Stimulated activated CD4-positive, alpha-beta T cell treated with anti-CD3 and anti-CD28 coated beads, Interleukin-12 subunit alpha, Interleukin-12 subunit beta, amount 100 ng/mL, for 48 hours (primary cell): ENCODE measurements around the gene GKN1.

Experiments used
- DNase-seq, 3 donors: peaks; one replicate each; pipeline ENCODE4 v3.0.0-alpha.2; 2020; ENCODE audit warnings: low read depth in 2 of 3, low spot score in 1 of 3

Gene GKN1

DNA sequence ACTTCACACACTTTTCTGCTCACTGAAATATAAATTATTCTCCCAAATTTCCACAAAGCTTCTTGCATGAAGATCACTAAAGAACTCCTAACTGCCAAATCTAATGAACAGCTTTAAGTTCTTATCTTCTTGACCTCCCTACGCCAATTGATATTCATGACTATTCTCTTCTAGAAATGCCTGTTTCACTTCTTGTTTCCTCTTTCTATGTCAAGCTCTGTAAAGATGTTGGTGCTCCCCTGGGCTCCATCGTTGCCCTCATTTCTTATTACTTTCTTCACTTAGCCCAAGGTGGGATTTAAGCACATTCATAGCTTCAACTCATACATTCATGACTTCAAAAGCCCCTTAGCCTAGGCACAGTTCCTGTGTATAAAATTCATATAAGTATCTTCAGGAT is 29.3 kb downstream of the GKN1 start:
- no peak for DNase-seq

DNA sequence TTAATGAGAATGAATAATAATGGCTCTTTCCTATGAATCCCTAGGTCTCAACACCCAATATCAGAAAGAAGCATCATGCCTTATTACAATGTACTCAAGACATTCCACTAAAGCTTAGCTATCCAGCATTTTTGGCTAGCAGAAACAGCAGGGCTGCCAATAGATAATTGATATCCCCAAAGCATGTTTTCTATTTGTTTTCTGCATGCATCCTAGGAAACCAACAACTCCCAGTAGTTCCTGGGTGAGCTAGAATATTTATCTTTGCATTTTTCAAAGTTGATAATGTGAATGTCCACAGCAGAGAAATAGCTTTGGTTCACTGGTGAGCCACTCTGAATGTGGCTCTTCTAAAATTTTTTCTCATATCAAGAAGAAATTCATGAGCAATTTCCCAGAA is 32.7 kb downstream of the GKN1 start:
- DNase-seq = no peak

DNA sequence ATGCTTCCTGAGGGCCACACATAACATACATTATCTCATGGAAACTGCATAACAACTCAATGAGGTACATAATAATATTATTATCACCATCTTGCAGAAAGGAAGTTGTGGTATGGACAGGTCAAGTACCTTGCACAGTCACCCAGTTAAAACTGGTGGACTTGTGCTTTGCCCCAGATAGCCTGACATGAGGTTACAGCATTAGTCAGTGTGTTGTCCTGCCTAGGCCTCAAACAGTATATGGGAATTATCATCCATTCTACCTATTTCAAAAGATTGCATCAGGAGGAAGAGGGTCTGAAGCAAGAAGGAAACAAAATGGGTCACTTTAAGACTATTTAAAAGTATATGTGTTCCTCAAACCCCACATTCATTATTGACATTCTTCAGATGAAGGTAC is 33.2 kb downstream of the GKN1 start:
- no peak for DNase-seq

DNA sequence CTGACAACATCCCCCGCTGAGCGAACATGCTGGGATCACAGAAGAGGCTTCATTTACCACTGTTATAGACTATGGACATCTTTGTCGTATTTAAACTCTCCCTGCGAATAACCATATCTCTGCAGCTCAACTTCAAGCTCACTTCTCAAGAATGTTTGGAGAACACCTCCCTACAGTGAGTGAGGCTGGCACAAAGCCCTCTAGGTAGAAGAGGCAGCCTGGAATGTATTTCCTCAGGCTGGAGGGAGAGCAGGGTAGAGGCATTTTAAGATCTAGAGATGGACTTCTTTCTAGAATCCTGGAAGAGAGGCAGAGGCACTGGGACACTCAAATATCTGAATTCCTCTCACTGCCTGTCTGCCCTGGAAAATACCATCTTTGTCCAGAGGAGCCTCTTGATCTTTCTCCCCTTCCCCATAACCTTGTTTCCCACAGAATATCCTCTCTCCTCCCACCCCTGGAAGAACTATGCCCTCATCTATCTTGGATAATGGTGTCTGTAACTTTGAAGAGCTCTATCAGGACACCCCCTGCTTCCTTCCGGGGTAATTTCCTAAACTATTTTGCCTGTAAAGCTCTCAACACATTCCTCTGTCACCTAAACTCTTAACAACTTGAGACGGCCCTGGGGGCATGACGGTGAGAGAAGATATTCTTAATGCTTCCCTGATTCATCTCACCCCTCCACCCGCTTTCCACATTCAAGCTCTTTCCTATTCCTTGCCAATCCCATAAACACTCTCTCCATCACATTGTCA is 36.2 kb downstream of the GKN1 start:
- no peak for DNase-seq

DNA sequence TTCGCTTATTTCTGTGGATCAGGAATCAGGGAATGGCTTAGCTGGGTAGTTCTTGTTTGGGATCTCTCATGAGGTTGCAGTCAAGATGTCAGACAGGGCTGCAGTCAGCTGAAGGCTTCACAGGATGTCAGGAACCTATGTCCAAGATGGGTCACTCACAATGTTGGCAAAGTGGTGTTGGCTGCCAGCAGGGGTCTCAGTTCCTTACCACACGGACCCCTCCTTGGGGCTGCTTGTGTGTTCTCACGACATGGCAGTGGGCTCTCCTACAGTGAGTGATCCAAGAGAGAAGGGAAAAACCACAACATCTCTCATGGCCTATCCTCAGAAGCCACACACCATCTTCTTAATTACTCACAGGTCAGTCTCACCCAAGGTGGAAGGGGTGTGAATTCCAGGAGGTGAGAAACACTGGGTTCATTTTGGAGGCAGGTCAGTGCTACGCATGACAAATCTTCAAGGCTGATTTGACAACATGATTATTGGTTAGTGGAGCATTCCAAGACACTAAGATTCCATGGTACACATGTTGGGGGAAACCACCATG is 37.2 kb downstream of the GKN1 start:
- DNase-seq = no peak

DNA sequence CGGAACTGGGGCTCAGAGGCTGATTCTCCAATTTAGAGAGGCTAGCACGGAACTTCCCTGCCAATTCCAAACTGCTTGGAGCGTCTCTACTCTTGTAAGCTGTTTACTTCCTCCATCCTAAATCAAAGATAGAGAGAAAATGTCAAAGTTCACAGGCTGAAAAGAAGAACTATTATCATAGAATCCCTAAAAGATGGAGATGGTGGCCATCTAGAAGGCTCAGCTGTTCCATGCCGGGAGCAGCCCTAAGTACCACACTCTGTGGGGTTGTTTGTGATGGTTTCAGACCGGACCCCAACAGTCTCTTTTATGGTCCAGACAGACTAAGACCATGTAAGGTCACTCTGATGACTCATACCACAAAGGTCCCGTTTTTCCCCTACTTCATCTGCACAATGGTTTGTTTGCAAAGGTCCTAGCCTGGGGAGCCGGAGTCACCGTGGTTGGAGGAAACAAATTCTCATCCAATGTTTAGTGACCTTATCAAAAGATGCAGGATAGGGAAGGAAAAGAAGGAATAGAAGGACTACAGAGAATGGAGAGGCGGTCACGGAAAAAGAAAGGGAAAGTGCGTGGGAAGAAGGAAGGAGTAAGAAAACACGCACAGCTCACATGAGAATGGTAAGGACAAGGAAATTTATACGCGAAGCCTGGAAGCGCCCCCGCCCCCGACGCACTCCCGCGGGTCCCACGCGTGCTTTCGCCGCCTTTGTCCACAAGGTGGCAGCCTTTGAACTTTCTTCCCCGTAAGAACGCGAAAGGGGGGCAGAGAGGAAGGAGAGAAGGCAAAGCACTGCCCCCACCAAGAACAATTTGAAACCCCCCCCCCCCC is 38.1 kb downstream of the GKN1 start:
- peak in 2 of 3 donors; percentile 13 to 29 for DNase-seq

DNA sequence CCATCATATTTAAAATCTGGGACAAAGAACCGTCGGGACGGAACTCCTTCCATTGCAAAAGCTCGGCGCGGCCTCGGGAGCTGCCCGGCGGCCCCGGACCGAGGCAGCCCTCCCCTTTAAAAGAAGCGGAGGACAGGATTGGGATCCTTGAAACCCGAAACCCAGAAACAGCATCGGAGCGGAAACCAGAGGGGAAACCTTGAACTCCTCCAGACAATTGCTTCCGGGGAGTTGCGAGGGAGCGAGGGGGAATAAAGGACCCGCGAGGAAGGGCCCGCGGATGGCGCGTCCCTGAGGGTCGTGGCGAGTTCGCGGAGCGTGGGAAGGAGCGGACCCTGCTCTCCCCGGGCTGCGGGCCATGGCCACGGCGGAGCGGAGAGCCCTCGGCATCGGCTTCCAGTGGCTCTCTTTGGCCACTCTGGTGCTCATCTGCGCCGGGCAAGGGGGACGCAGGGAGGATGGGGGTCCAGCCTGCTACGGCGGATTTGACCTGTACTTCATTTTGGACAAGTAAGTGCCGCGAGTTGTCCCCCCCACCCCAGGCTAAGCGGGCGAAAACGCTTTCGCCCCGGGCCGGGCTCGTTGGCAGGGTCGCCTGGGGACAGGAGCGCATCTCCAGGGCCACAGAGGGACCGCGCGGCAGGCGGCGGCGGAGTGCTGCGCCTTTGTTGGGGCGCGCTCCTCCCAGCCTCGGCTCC is 38.9 kb downstream of the GKN1 start, which contains the start of gene ANTXR1:
Gene ANTXR1, plus strand, starts transcription at position 38 of the 698 bp plus-strand sequence. Its CDS starts 321 bp downstream, at position 359.
- peak in 1 of 3 donors; percentile 8 for DNase-seq

DNA sequence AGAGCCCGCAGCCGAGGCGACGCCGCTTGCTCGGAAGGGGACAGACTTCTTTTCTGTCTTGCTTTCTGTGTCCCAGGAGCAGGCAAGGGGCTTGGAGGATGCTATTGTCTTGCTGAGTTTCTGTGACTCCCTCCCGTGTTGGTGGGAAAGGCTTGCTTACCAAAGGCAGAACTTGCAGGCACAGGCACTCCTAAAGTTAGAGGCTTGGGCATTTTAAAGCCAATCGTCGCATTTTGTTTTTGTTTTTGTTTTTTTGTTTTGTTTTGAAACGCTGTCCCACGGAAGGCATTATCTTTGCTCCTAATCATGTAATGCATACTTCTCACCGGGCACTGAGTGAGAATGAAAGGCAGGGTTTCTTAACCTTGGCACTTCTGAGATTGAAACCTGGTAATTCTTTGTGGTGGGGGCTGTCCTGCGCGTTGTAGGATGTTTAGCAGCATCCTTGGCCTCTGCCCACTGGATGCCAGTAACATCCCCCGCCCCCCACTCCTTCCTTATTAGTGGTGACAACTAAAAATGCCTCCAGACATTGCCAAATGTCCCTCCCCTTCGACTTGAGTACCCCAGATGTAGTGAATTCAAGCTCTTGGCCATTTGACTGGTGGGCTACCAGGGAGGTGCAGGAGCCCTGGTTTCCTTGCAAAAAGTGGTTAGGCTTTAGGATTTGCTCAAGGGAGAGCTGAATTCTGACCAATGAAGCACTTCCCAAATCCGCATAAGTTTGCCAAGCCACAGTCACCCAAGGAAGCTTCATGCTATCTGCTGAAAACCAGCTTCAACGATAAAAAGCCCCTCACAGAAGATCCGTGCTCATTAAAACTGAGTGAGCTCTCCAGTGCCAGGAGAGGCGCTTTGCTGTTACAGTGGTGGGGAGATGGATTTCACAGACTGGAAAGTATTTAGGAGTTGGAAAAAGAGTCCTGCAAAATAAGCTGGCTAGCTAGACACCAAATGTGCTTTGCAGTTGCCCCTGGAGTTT is 39.7 kb downstream of the GKN1 start:
- peak in 2 of 3 donors; percentile 3 to 6 for DNase-seq

DNA sequence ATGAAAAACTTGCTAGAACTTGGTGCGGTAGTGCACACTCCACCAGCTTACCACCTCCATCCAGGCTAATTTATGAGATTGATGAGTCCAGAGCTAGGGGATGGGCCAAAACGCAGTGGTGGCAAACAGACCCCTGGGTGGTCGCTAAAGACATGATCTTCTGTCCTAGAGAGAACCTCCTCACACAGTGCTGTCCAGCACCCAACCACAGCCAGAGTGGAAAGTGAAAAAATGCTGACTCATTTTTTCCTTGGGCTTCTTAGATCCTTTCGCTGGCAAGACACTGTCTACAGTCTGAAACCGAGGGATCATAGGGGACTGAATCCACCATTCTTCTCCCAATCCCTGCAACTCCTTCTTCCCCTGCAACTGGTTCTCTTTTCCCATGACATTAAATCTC is 42.6 kb downstream of the GKN1 start:
- DNase-seq = no peak

DNA sequence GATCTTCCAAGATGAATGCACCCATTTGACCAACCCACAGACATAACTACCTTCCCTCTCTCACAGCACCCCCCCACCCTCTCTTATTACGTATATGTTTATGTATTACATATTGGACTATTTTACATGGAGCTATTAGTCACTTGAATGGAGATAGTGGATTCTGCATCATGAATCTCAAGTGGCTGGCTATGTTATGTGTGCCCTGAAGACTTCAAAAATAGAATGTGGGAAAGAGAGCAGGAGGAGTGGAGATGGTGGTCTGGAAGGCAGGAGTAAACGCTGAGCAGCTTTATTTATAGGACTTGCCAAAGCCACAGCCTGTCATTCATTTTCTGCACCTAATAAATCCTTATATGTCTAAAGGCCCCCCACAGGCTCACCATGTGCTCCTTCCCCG is 43.4 kb downstream of the GKN1 start:
- DNase-seq = no peak

DNA sequence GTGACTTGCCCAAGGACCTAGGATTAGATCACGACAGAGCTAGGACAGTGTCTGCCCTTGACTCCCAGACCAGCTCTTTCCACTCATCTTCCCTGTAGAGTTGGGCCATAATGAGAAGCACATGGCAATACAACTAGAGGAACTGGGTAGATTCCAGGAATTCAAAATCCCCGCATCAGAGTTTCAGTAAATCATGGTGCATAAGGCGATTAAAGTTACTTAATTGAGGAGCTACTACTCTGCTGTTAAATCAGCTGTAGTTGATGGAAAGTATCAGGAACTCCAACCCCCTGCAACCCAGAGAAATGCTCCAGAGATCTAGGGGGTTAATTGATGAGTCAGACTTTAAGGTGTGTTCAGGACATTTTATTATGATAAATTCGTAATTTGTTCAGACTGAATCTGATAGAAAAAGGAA is 44.3 kb downstream of the GKN1 start:
- DNase-seq = no peak

DNA sequence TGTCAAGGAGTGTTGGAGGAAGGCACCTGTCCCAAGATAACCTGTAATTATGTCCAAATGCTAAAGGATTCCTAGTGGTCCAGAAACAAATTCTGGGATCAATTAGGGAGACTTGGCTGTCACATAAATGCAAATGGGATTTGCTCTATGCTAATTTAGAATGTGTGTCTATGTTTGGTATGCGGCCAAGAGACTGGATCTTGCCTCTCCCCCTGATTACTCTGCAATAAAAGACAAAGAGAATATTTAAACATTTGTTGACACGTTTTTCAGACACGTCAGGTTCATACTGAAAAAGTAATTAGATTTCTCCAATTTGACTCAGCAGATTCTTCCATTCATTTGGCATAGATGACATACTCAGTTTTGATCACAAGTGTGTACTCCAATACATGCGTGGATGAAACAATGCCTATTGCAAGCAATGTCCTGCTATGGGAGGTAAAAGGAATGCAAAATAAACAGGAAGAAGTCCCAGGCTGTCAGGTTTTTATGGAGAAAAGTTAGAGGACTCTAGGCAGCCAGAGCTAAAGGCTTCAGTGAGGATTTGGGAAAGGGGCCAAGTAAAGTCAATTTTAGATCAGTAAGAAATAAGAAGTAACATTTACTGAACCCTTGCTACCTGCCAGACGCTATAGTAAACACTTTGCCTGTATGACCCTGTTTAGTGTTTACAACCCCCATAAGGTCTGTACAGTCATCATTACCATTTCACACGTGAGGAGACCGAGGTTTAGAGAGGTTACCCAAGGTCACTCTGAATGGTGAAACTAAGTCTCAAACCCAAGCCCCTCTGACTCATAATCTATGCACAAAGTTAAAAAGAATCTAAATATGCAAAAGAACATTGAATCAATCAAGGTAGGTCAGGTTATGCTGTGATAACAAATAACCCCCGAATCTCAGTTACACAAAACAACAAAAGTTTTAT is 46.3 kb downstream of the GKN1 start:
- no peak for DNase-seq

DNA sequence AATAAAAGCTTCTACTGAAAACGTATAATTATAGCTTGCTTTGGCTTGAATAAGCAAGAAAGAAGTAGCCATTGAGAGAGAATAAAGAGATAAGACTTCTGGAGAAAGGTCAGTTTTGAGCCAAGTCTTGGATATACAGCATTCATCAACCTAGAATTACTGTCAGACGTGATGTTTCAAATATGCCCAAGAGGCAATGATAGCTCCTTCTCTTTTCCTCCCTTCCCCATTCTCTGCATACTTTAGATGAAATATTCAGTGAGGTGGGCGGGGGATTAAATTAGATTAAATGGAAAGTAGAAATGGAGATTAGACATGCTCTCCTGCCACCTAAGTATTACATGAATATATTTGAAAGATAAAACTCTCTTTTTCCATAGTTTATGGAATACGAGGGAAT is 47.3 kb downstream of the GKN1 start:
- no peak for DNase-seq

DNA sequence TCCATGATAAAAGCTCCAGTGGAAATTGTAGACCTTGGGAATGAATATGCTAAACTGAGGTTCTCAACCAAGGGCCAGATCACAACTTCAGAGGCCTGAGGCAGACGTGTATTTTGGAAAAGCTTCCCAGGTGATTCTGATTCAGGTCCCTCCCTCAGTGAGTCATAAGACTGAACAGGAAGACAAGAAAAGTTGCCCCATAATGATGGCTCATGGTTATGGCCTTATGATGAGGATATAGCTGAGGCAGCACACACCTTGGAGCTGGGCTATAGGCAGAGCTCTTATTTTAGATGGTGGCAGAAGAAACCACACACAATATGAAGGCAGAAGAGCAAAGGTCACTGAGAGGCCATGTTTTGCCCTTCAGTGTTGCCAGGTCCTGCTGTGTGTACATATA is 48.1 kb downstream of the GKN1 start:
- DNase-seq = no peak

DNA sequence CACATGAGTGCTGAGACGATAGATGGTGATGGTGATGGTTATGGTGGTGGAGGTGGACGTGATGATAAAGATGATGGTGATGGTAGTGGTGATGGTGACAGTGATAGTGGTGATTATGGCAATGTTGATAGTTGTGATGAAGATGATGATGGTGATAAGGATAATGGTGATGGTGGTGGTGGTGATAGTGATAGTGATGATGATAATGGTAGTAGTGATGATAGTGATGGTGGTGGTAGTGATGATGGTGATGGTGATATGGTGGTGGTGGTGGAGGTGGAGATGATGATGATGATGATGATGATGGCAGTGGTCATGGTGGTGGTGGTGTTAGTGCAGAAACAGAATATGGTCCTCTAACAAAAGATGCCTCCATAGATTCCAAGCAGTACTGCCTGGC is 48.8 kb downstream of the GKN1 start:
- DNase-seq = no peak

DNA sequence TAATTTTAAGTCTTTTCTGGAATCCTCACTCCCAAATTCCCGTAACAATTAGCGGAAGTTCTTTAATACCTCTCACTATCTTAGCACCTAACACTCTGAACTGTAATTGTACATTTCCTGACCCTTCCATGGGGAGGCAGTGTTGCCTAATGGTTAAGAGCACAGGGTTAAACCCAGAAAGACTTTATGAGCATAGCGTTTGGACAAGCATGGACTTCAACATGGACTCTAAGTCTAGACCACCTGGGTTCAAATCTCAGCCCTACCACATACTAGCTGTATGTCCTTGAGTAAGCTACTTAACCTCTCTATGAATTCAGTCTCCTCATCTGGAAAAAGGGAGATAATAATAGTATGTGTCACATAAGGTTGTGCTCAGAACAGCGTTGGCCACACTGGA is 51.6 kb downstream of the GKN1 start:
- DNase-seq = peak in 2 of 3 donors; percentile 16 to 32

DNA sequence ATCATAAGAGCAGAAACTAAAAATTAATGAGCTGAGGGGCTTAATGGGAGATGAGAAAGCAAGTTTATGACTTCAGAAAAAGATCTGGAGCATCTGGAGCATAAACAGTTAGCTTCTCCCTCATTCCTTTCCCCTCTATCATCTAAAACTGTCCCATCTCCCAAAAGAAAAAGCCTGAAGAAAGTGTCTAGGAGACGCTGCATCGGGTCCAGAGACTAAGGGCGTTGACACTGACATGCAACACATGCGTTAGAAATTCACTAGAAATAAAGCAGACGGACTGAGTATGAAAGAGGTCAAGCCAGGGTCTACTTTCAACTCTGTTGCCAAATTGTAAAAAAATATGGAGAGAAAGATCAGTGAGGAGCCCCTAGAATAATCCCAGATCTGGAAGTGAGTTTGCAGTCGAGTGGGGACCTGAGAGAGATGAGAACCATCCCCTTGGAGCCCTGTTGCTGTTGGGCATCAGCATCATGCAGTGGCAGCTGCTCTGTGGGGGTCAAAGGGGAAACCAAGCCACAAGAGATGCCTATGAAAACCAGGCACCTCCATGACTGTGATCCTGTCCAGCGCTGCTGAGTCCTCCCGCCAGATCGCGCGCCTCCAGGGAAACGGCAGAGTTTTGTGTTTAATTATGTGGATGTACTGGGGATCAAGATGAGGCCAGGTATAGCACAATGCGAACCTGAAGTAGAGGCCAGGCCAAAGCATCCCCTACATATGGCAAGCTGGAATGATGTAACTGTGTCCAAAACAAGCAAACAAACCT is 52.4 kb downstream of the GKN1 start:
- DNase-seq = no peak
